Measurements from ENCODE around the gene TNIP1.

TNIP1 gene

GRCh38 chr5:151080613-151081430 is at the start of gene TNIP1:
Gene TNIP1, minus strand, starts transcription at chr5:151081034. Its CDS starts 15,939 bp downstream, at chr5:151065095.
- DNase-seq: peak; percentile 70

GRCh38 chr5:151130235-151130921 is 49.5 kb upstream of the TNIP1 start:
- DNase-seq: no peak

- DNase-seq: no peak
These were observed 48.0 kb upstream of the TNIP1 start for GRCh38 chr5:151128817-151129216.

- DNase-seq: no peak
These were observed 47.1 kb upstream of the TNIP1 start for GRCh38 chr5:151127926-151128325.

GRCh38 chr5:151126199-151126645 is 45.4 kb upstream of the TNIP1 start:
- no peak for DNase-seq

GRCh38 chr5:151125421-151125820 is 44.6 kb upstream of the TNIP1 start:
- DNase-seq: peak; percentile 3

GRCh38 chr5:151123897-151124751 is 43.3 kb upstream of the TNIP1 start:
- no peak for DNase-seq

GRCh38 chr5:151122828-151123227 is 42.0 kb upstream of the TNIP1 start:
- DNase-seq: no peak

GRCh38 chr5:151121665-151122064 is 40.8 kb upstream of the TNIP1 start:
- no peak for DNase-seq

- DNase-seq: no peak
These were observed 40.3 kb upstream of the TNIP1 start for GRCh38 chr5:151121095-151121494.

- DNase-seq: no peak
These were observed 38.2 kb upstream of the TNIP1 start for GRCh38 chr5:151118913-151119575.

GRCh38 chr5:151115272-151115905 is 34.6 kb upstream of the TNIP1 start:
- no peak for DNase-seq

- DNase-seq: no peak
These were observed 32.8 kb upstream of the TNIP1 start for GRCh38 chr5:151113651-151114050.

GRCh38 chr5:151110992-151111391 is 30.2 kb upstream of the TNIP1 start:
- DNase-seq: no peak

GRCh38 chr5:151110122-151110681 is 29.4 kb upstream of the TNIP1 start:
- DNase-seq: no peak

- DNase-seq: no peak
These were observed 27.7 kb upstream of the TNIP1 start for GRCh38 chr5:151108566-151108965.

GRCh38 chr5:151107738-151108520 is 27.1 kb upstream of the TNIP1 start:
- DNase-seq: no peak

- no peak for DNase-seq
These were observed 26.2 kb upstream of the TNIP1 start for GRCh38 chr5:151107084-151107483.

- DNase-seq: no peak
These were observed 25.7 kb upstream of the TNIP1 start for GRCh38 chr5:151106509-151106908.

- DNase-seq: no peak
These were observed 25.2 kb upstream of the TNIP1 start for GRCh38 chr5:151106043-151106442.

GRCh38 chr5:151105561-151105960 is 24.7 kb upstream of the TNIP1 start:
- DNase-seq: no peak
